LNCaP clone FGC (cell line): ENCODE results near the gene MCCC1.

Experiments
- DNase-seq: peaks from one replicate; pipeline ENCODE4 v3.0.0-alpha.2; 2011; ENCODE audit warnings: low read depth
- H3K4me3 ChIP-seq: 2 replicates; pipeline ENCODE4 v1.5.1; 2011; ENCODE audit warnings: mild to moderate bottlenecking, low read depth, low read length, control low read depth
- TF ChIP-seq, protein P1 (sequence below): IDR thresholded peaks from 2 replicates; pipeline ENCODE4 v1.5.1; 2012; ENCODE audit warnings: mild to moderate bottlenecking; ENCODE audit not compliant: control insufficient read depth, insufficient read depth; ENCODE audit errors: extremely low read depth

Gene MCCC1

DNA sequence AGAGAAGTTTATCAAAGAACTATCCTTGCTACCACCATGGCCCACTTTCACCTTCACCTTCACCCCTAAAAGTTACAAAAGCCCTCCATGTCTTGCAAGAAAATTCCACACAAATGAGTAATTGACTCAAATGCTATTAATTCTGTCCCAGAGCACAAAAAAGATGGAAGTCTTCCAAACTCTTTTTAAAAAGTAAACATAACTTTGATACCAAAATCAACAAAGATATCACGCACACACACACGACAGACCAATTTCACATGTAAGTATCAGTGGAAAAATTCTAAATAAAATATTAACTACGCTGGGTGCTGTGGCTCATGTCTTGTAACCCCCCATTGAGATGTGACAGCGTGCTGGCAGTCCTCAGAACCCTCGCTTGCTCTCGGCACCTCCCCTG, 1.1 kb upstream of the MCCC1 start:
- TF ChIP-seq, protein P1, sequence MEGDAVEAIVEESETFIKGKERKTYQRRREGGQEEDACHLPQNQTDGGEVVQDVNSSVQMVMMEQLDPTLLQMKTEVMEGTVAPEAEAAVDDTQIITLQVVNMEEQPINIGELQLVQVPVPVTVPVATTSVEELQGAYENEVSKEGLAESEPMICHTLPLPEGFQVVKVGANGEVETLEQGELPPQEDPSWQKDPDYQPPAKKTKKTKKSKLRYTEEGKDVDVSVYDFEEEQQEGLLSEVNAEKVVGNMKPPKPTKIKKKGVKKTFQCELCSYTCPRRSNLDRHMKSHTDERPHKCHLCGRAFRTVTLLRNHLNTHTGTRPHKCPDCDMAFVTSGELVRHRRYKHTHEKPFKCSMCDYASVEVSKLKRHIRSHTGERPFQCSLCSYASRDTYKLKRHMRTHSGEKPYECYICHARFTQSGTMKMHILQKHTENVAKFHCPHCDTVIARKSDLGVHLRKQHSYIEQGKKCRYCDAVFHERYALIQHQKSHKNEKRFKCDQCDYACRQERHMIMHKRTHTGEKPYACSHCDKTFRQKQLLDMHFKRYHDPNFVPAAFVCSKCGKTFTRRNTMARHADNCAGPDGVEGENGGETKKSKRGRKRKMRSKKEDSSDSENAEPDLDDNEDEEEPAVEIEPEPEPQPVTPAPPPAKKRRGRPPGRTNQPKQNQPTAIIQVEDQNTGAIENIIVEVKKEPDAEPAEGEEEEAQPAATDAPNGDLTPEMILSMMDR: no peak
- peak overlapping the region; percentile 95; the same call in 1 of the 2 replicates for H3K4me3 ChIP-seq
- peak; percentile 75 for DNase-seq

DNA sequence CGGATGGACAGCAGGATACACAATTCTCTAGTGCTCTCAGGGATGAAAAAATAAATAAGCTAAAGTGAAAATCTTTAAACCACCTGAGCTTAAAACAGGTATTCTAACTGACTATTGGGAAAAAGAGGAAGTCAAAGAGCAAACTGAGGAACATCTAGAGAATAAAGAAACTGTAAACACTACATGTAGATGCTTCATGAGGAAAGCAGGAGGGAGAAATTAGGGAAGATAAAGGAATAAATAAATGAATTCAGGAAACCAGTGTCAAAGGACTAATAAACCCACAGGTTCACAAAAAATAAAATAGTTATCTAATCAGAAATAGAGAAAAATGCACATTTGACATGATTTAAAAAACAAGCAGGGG, 525 bp upstream of the MCCC1 start:
- H3K4me3 ChIP-seq: peak overlapping the region; percentile 95
- DNase-seq: no peak
- TF ChIP-seq, protein P1: no peak

DNA sequence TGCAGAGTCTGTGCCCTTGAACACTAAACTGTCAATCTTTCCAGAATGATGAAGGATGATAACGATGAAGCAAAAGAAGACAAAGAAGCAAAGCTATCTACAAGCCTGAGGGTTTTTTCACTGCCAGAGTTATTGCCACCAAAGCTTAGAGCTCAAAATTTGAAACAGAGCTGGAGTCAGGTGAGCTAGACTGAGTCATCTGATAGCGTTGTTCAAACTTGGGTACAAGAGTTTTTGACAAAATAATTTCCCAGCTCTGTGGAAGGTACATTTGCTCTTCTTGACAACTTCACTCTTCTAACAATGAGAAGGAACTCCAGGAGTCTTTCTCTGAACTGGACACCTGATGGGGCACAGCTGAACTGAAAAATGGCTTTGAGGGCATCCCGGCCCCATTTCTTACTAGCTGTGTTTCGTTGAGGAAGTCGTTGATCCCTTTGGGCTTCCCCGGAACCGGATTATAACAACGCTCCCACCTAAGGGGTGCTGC, 715 bp downstream of the MCCC1 start:
- H3K4me3 ChIP-seq: peak overlapping the region; percentile 95
- TF ChIP-seq, protein P1: no peak
- no peak for DNase-seq

DNA sequence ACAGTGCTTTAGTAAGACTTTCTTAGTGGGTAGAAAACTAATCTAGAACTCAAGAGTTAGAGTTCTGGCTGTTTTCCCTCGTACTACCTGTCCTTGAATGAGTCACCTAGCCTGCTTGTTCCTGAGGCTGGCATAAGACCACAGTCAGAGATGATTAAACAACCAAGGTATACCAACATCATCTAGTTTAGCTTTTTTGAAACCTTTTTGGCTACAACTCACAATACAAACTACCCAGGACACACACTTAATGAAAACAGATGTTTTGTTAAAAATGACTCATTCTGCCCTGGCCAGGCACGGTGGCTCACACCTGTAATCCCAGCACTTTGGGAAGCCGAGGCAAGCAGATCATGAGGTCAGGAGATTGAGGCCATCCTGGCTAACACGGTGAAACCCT, 4.6 kb downstream of the MCCC1 start:
- peak; percentile 70 for DNase-seq
- TF ChIP-seq, protein P1: no peak
- H3K4me3 ChIP-seq: no peak overlapping the region

DNA sequence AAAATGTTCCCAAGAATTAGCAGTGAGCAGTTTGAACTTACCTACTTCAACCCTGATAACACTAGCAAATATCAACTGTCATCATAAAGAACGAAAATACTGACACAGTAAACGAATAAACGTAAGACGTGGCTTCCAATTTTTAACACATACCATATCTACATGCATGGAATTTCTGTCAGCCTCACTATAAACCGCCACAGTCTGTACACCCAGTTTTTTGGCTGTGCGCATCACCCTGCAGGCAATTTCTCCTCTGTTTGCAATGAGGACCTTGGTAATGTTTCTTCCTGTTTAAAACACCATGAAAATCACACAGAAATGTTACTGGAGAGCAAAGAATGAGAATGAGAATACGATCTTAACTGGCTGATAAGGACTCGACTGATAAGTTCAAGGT, 7.0 kb downstream of the MCCC1 start:
- DNase-seq: no peak
- no peak overlapping the region for H3K4me3 ChIP-seq
- TF ChIP-seq, protein P1: no peak

DNA sequence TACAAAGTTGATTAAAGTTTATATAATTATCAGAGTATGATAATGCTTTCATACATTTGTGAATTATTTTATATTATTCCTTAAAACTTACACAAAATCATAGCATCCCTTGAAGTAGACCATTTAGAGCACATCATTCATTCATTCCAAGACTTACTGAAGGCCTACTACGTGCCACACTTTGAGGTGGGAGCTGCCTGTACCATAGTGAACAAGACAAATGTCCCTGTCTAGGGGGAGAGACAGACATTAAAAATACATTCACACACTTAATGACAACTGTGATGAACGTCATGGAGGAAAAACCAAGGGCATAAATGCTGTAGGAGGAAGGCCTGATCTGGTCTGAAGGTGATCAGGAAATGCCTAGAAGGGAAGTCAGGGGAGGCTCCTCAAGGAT, 12.1 kb downstream of the MCCC1 start:
- TF ChIP-seq, protein P1: no peak

DNA sequence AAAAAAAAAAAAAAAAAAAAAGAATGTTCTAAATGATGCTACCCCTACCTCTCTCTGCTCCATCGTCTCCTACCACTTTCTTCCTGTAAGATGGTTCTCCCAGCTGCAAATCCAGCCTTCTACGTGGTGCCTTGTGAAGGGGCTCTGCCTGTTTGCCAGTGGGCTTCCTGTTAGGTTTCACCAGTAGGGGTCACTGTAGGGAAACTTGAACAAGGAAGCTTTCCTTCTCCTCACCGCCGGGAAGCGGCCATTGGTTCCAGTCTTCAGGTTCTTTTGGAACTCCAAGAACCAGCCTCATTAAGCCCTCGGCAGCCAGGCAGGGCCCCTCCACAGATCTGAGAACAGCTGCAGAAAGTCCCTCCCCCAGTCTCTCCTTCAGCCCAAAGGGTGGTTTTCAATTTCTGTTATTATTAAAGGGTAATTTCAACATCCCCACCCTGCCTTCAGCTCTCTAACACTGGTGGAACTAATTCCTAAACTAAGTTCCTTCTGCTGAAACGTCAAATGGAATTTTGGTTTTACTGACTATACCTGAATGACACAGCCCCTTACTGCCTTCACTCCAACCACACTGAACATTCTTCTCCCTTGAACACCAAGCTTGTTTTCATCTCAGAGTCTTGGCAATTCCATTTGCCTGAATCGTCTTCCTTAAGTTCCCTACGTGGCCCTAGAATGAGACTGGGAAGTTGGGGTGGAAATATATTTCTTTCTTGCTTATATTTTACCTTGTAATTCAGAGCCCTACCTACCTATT, 13.5 kb downstream of the MCCC1 start:
- H3K4me3 ChIP-seq: no peak overlapping the region
- TF ChIP-seq, protein P1: peak; percentile 35; the same call in 1 of the 2 replicates
- DNase-seq: no peak

More for the DNA sequence above, 12.1 kb downstream of the MCCC1 start:
- no peak for DNase-seq
- H3K4me3 ChIP-seq: no peak overlapping the region
